HL-60 (cell line): ENCODE data around the gene ENPP1.

Experiments used
- GABPA ChIP-seq: IDR thresholded peaks from 2 replicates; pipeline ENCODE4 v1.6.1; 2012; ENCODE audit warnings: low read depth
- POLR2AphosphoS5 ChIP-seq: IDR thresholded peaks from 2 replicates; pipeline ENCODE4 v1.6.1; 2012; ENCODE audit warnings: low read depth
- SPI1 ChIP-seq: IDR thresholded peaks from 2 replicates; pipeline ENCODE4 v1.6.1; 2012; ENCODE audit warnings: low read depth, mild to moderate bottlenecking, borderline replicate concordance
- TF ChIP-seq, protein P1 (sequence below): IDR thresholded peaks from one replicate; pipeline ENCODE4 v1.5.1; 2011; ENCODE audit warnings: low read length, control low read depth, inconsistent platforms; ENCODE audit not compliant: insufficient read depth
- TF ChIP-seq, protein P2 (sequence below): IDR thresholded peaks from 2 replicates; pipeline ENCODE4 v1.6.1; 2012; ENCODE audit warnings: low read depth; ENCODE audit not compliant: insufficient replicate concordance

DNA sequence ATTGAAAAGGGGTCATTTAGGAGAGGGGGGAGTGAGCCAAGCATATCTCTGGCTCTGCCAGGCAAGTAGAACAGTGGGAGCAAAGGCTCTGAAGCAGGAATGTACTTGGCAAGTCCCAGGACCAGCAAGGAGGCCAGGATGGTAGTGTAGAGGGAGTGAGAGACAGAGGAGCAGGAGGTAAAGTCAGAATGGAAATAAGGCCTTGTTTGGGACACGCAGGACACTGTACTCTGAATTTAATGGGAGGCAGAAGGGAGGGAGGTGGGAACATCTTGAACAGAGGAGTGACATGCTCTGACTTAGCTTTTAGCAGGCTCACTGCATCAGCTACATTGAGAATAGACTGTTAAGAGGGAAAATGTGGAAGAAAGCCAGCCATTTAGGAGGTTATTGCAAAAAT is 37.0 kb upstream of the ENPP1 start:
- TF ChIP-seq, protein P1, sequence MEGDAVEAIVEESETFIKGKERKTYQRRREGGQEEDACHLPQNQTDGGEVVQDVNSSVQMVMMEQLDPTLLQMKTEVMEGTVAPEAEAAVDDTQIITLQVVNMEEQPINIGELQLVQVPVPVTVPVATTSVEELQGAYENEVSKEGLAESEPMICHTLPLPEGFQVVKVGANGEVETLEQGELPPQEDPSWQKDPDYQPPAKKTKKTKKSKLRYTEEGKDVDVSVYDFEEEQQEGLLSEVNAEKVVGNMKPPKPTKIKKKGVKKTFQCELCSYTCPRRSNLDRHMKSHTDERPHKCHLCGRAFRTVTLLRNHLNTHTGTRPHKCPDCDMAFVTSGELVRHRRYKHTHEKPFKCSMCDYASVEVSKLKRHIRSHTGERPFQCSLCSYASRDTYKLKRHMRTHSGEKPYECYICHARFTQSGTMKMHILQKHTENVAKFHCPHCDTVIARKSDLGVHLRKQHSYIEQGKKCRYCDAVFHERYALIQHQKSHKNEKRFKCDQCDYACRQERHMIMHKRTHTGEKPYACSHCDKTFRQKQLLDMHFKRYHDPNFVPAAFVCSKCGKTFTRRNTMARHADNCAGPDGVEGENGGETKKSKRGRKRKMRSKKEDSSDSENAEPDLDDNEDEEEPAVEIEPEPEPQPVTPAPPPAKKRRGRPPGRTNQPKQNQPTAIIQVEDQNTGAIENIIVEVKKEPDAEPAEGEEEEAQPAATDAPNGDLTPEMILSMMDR, result no peak
- TF ChIP-seq GABPA (no peak), POLR2AphosphoS5 (no peak), SPI1 (no peak)
- TF ChIP-seq, protein P2, sequence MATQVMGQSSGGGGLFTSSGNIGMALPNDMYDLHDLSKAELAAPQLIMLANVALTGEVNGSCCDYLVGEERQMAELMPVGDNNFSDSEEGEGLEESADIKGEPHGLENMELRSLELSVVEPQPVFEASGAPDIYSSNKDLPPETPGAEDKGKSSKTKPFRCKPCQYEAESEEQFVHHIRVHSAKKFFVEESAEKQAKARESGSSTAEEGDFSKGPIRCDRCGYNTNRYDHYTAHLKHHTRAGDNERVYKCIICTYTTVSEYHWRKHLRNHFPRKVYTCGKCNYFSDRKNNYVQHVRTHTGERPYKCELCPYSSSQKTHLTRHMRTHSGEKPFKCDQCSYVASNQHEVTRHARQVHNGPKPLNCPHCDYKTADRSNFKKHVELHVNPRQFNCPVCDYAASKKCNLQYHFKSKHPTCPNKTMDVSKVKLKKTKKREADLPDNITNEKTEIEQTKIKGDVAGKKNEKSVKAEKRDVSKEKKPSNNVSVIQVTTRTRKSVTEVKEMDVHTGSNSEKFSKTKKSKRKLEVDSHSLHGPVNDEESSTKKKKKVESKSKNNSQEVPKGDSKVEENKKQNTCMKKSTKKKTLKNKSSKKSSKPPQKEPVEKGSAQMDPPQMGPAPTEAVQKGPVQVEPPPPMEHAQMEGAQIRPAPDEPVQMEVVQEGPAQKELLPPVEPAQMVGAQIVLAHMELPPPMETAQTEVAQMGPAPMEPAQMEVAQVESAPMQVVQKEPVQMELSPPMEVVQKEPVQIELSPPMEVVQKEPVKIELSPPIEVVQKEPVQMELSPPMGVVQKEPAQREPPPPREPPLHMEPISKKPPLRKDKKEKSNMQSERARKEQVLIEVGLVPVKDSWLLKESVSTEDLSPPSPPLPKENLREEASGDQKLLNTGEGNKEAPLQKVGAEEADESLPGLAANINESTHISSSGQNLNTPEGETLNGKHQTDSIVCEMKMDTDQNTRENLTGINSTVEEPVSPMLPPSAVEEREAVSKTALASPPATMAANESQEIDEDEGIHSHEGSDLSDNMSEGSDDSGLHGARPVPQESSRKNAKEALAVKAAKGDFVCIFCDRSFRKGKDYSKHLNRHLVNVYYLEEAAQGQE, result no peak
